A673 (cell line): ENCODE data around the gene RPUSD4.

ENCODE experiments used
- CTCF ChIP-seq: fragments of 300-800, 200-600 bp; sonication (generic); conservative IDR thresholded peaks from 2 replicates; pipeline ENCODE4 v1.5.1; 2017; ENCODE audit warnings: low read depth, mild to moderate bottlenecking, antibody characterized with exemption, low read length, moderate library complexity, mixed read lengths
- EZH2 ChIP-seq: fragments of 200-600 bp; sonication (generic); IDR thresholded peaks from 2 replicates; pipeline ENCODE4 v1.6.1; 2017; ENCODE audit warnings: borderline replicate concordance, low read depth, mild to moderate bottlenecking, mixed read lengths, antibody characterized with exemption, low read length; ENCODE audit not compliant: poor library complexity, severe bottlenecking

- no peak for TF ChIP-seq CTCF
- TF ChIP-seq EZH2, result no peak
Measured at GRCh38 chr11:126225295-126225665, 13.8 kb upstream of the RPUSD4 start.
